Lung microvascular endothelial cell (primary cell): ENCODE results near the gene ANP32D. TPM values are rescaled to one million over a fixed set of nuclear protein-coding genes. Genes with fewer than 3 reads are reported as not detected.
"Not testable (repeated sequence)": the region's sequence is repeated elsewhere in the genome, so short reads cannot be mapped to it uniquely, and the experiment has no call there.

Experiments used
- DNase-seq, 2 donors: peaks; one replicate each; pipeline versions ENCODE4 v3.0.0 to v3.0.0-alpha.2; 2010; ENCODE audit warnings: low read depth in 2 of 2
- total RNA-seq: library from RNA; depleted of rRNA; stranded (reverse); fragments of >200 nt; gene quantifications from 2 replicates; pipeline ENCODE4 v1.2.1, GENCODE V29; 2014

ANP32D gene
- total RNA-seq, 1 donor from 2014 or later = not detected

DNA sequence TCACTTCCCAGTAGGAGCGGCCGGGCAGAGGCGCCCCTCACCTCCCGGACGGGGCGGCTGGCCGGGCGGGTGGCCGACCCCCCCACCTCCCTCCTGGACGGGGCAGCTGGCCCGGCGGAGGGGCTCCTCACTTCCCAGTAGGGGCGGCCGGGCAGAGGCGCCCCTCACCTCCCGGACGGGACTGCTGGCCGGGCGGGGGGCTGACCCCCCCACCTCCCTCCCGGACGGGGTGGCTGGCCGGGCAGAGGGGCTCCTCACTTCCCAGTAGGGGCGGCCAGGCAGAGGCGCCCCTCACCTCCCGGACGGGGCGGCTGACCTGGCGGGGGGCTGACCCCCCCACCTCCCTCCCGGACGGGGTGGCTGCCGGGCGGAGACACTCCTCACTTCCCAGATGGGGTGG, 27.9 kb downstream of the ANP32D start:
- not testable (repeated sequence) for DNase-seq

DNA sequence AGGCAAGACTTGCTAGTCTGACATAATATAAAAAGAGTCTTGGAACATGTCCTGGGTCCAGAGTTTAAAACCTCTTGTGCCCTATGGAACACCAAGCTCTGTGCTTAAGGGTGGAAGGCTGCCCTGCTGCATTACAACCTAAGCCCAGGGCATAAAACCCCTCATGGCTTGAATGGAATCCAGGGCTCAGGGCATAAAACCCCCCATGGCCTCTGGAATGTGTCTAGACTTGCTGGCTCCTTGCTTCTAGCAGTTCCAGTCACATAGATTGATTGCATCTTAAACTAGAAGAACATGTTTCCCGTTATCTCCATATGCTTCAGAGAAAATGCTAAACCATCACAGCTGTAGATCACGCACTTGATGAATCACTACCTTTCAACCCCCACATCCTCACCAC, 34.5 kb downstream of the ANP32D start:
- DNase-seq = not testable (repeated sequence)

DNA sequence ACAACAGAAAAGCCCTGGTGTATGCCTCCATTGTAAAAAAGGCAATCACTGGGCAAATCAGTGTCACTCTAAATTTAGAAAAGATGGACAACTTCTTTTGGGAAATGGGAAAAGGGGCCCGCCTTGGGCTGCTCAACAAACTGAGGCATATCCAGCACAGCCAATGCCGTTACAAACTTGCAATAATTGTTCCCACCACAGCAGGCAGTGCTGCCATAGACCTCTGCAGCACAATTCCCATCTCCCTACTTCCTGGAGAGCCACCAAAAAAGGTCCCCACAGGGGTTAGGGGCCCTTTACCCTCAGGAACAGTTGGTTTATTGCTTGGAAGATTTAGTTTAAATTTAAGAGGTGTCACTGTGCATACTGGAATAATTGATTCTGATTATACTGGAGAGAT, 36.6 kb downstream of the ANP32D start:
- no peak for DNase-seq

DNA sequence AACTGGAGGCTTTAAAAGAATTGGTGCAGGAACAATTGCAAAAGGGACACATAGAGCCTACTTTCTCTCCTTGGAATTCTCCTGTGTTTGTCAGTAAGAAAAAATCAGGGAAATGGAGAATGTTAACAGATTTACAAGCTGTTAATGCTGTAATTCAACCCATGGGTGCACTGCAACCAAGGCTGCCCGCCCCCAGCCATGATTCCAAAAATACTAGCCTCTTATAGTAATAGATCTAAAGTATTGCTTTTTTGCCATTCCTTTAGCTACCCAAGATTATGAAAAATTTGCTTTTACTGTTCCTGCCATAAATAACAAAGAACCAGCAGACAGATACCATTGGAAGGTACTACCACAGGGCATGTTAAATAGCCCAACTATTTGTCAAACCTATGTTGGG, 37.8 kb downstream of the ANP32D start:
- DNase-seq = no peak

DNA sequence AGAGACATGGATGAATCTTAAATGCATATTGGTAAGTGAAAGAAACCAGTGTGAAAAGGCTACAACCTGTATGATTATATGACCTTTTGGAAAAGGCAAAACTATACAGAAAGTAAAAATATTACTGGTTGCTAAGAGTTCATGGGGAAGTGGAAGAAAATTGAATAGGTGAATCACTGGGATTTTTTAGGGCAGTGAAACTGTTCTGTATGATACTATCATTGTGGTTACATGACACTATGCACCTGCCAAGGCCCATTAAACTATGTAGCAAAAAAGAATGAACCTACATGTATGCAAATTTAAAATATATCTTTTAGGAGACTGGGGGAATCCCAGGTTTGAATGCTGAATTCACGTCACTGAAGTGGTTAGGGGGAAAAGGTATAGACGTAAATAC, 40.5 kb downstream of the ANP32D start:
- DNase-seq = no peak

DNA sequence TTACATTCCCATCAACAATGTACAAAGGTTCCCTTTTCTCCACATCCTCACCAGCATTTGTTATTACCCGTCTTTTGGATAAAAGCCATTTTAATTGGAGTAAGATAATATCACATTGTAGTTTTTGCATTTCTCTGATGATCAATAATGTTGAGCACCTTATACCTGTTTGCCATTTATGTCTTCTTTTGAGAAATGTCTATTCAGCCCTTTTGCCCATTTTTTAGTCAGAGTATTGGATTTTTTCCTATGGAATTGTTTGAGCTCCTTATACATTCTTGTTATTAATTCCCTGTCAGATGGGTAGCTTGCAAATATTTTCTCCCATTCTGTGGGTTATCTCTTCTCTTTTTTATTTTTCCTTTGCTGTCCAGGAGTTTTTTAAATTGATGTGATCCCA, 42.4 kb downstream of the ANP32D start:
- DNase-seq = no peak

DNA sequence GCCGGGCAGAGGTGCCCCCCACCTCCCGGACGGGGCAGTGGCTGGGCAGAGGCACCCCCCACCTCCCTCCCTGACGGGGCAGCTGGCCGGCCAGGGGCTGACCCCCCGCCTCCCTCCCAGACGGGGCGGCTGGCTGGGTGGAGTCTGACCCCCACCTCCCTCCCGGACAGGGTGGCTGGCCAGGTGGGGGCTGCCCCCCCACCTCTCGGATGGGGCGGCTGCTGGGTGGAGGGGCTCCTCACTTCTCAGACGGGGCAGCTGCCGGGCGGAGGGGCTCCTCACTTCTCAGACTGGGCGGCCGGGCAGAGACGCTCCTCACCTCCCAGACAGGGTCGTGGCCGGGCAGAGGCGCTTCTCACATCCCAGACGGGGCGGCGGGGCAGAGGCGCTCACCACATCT, 48.0 kb downstream of the ANP32D start:
- DNase-seq = not testable (repeated sequence)

Other genes starting within 250 kb of the ANP32D start
- 0.22 and 0.99 TPM in 2 replicates for gene ZNF641, start 121.6 kb upstream of the ANP32D start, total RNA-seq
- not detected in 2 replicates for gene C12orf54, start 9.9 kb downstream of the ANP32D start, total RNA-seq
- gene OR8S1, start 53.1 kb downstream of the ANP32D start, total RNA-seq = not detected in 2 replicates
- gene LALBA, start 97.5 kb downstream of the ANP32D start, total RNA-seq = not detected in 2 replicates
- gene KANSL2, start 209.7 kb downstream of the ANP32D start, total RNA-seq = 27.9 and 47.6 TPM in 2 replicates
- 13.1 and 21.4 TPM in 2 replicates for gene CCNT1, start 244.1 kb downstream of the ANP32D start, total RNA-seq